Neural cell (in vitro differentiated cells): ENCODE results near the gene MPPED1. TPM values are rescaled to one million over a fixed set of nuclear protein-coding genes. Genes with fewer than 3 reads are reported as not detected.
A peak's percentile ranks its signal among the peaks of the same experiment; 100 is the strongest.

Experiments
- H2AFZ ChIP-seq: fragments of 200-600, 300-800 bp; sonication (generic), shearing (Covaris generic); 2 replicates; pipeline ENCODE4 v1.6.0; 2014; ENCODE audit warnings: low read depth, mild to moderate bottlenecking, antibody characterized with exemption, low read length, moderate library complexity
- H3F3A ChIP-seq: fragments of 200-600 bp; shearing (Covaris generic); 2 replicates; pipeline ENCODE4 v1.6.1; 2016; ENCODE audit warnings: mild to moderate bottlenecking, moderate library complexity, mixed read lengths, antibody characterized with exemption, low read length; ENCODE audit not compliant: insufficient read depth, poor library complexity, severe bottlenecking
- H3K27ac ChIP-seq: fragments of 200-600, 300-800 bp; sonication (generic), shearing (Covaris generic); 2 replicates; pipeline ENCODE4 v1.5.1; 2014; ENCODE audit warnings: mild to moderate bottlenecking, low read length, moderate library complexity
- H3K27me3 ChIP-seq: fragments of 300-800, 200-600 bp; sonication (generic), shearing (Covaris generic); 2 replicates; pipeline ENCODE4 v1.6.0; 2014; ENCODE audit warnings: mild to moderate bottlenecking, low read depth, low read length, moderate library complexity; ENCODE audit not compliant: insufficient read depth
- H3K36me3 ChIP-seq: fragments of 300-800, 200-600 bp; sonication (generic), shearing (Covaris generic); 2 replicates; pipeline ENCODE4 v1.5.1; 2014; ENCODE audit warnings: mild to moderate bottlenecking, antibody characterized with exemption, low read length, moderate library complexity; ENCODE audit not compliant: insufficient read depth
- H3K4me2 ChIP-seq: fragments of 300-800, 200-600 bp; sonication (generic), shearing (Covaris generic); 2 replicates; pipeline ENCODE4 v1.6.0; 2014; ENCODE audit warnings: mild to moderate bottlenecking, low read length
- H3K4me3 ChIP-seq: fragments of 300-800, 200-600 bp; sonication (generic), shearing (Covaris generic); 2 replicates; pipeline ENCODE4 v1.5.1; 2014; ENCODE audit warnings: mild to moderate bottlenecking, low read length, moderate library complexity
- H3K79me2 ChIP-seq: fragments of 200-600 bp; shearing (Covaris generic); replicated peaks from 2 replicates; pipeline ENCODE4 v1.6.0; 2014; ENCODE audit warnings: mild to moderate bottlenecking, low read length, moderate library complexity; ENCODE audit not compliant: insufficient read depth
- H3K9ac ChIP-seq: fragments of 300-800, 200-600 bp; sonication (generic), shearing (Covaris generic); 2 replicates; pipeline ENCODE4 v1.6.1; 2016; ENCODE audit warnings: mild to moderate bottlenecking, low read length, mixed read lengths
- H3K9me2 ChIP-seq: fragments of 200-600 bp; shearing (Covaris generic); 2 replicates; pipeline ENCODE4 v1.6.1; 2016; ENCODE audit warnings: mild to moderate bottlenecking, low read length, mixed read lengths; ENCODE audit not compliant: insufficient read depth
- H3K9me3 ChIP-seq: fragments of 200-600, 300-800 bp; sonication (generic), shearing (Covaris generic); 2 replicates; pipeline ENCODE4 v1.6.1; 2016; ENCODE audit warnings: mild to moderate bottlenecking, mixed run types, low read length, moderate library complexity, mixed read lengths
- H4K20me1 ChIP-seq: fragments of 200-600 bp; shearing (Covaris generic); 2 replicates; pipeline ENCODE4 v1.6.1; 2016; ENCODE audit warnings: mild to moderate bottlenecking, mixed run types; ENCODE audit not compliant: insufficient read depth
- EP300 ChIP-seq: fragments of 450-650 bp; conservative IDR thresholded peaks from 2 replicates; pipeline ENCODE4 v1.6.1; 2014; ENCODE audit warnings: antibody characterized with exemption, mild to moderate bottlenecking, moderate library complexity; ENCODE audit not compliant: poor library complexity, severe bottlenecking
- EZH2 ChIP-seq: fragments of 200-600, 300-800 bp; shearing (Covaris generic), sonication (generic); IDR thresholded peaks from 2 replicates; pipeline ENCODE4 v1.6.1; 2014; ENCODE audit warnings: antibody characterized with exemption, low read length, borderline replicate concordance, mild to moderate bottlenecking; ENCODE audit not compliant: insufficient read depth, poor library complexity, severe bottlenecking
- MXI1 ChIP-seq: fragments of 450-650 bp; conservative IDR thresholded peaks from 2 replicates; pipeline ENCODE4 v1.6.1; 2014; ENCODE audit warnings: antibody characterized with exemption, mild to moderate bottlenecking; ENCODE audit not compliant: poor library complexity, severe bottlenecking
- POLR2AphosphoS5 ChIP-seq: IDR thresholded peaks from 2 replicates; pipeline ENCODE4 v1.6.1; 2012
- RAD21 ChIP-seq: fragments of 450-650 bp; conservative IDR thresholded peaks from 2 replicates; pipeline ENCODE4 v1.6.1; 2014; ENCODE audit warnings: antibody characterized with exemption, mild to moderate bottlenecking, moderate library complexity
- SMC3 ChIP-seq: fragments of 450-650 bp; conservative IDR thresholded peaks from 2 replicates; pipeline ENCODE4 v1.6.1; 2014; ENCODE audit warnings: antibody characterized with exemption, mild to moderate bottlenecking, moderate library complexity; ENCODE audit not compliant: poor library complexity
- TAF1 ChIP-seq: IDR thresholded peaks from 2 replicates; pipeline ENCODE4 v1.6.1; 2012; ENCODE audit warnings: low read depth
- polyA minus RNA-seq: library from RNA; depleted of rRNA, polyadenylated mRNA; stranded (reverse); fragments of >200 nt; gene quantifications from 2 replicates; pipeline ENCODE4 v1.2.3, GENCODE V29; 2014
- polyA plus RNA-seq: library from polyadenylated mRNA; depleted of rRNA; stranded (reverse); fragments of >200 nt; gene quantifications from 2 replicates; pipeline ENCODE4 v1.2.3, GENCODE V29; 2014
- TF ChIP-seq, protein P1 (sequence below): fragments of 450-650 bp; IDR thresholded peaks from 2 replicates; pipeline ENCODE4 v1.5.1; 2014; ENCODE audit warnings: antibody characterized with exemption, mild to moderate bottlenecking, moderate library complexity; ENCODE audit not compliant: poor library complexity, severe bottlenecking
- TF ChIP-seq, protein P2 (sequence below): IDR thresholded peaks from 2 replicates; pipeline ENCODE4 v1.6.1; 2012; ENCODE audit warnings: borderline replicate concordance

MPPED1 gene, protein sequence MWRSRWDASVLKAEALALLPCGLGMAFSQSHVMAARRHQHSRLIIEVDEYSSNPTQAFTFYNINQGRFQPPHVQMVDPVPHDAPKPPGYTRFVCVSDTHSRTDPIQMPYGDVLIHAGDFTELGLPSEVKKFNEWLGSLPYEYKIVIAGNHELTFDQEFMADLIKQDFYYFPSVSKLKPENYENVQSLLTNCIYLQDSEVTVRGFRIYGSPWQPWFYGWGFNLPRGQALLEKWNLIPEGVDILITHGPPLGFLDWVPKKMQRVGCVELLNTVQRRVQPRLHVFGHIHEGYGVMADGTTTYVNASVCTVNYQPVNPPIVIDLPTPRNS
- polyA plus RNA-seq = 24.1 and 33.4 TPM in 2 replicates
- 24.0 and 26.1 TPM in 2 replicates for polyA minus RNA-seq

DNA sequence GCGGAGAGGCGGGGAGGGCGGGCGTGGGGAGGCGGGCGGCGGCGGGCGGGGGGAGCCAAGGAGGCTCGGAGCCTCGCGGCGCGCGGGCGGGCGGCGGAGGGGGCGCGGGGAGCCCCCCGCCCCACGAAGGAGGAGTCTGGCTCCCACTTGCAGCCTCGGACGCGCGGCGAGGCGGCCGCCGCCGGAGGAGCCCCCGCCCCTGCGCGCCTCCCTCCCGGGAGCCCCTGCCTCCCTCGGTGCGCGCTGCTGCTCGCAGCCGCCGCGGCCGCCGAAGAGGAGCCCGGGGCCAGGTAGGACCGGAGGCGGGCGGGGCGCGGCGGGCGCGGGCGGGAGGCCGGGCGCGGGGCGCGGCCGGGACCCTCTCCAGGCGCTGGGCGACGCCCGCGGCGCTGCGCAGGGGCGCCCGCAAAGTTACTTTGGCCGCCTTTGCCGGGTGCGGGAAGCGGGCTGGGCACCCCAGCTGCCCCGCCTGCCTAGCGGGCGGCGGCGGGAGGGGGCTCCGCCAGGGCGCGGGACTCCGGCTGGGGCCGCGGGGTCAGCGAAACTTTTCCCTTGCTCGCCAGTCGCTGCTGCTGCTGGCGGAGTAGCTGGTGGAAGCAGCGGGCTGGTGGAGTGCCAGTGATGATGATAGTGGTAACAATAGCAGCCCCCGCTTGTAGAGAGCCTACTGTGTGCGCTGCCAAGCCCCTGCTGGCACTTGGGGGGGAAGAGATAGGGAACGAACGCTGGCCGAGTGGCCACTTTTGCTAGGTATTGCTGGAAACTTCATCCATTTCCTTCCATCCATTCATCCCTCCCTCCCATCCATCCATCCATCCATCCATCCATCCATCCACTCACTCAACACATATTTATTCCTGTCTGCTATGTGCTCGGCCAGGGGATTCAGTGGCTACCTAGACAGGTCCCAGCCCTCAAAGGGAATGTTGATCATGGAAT, at the start of gene MPPED1:
Gene MPPED1 (plus strand): TSS at position 146 of the 939 bp plus-strand sequence. CDS start 12,972 bp downstream, outside the sequence.
- H3K27me3 ChIP-seq = no peaks in the 10 kb centered on the region

DNA sequence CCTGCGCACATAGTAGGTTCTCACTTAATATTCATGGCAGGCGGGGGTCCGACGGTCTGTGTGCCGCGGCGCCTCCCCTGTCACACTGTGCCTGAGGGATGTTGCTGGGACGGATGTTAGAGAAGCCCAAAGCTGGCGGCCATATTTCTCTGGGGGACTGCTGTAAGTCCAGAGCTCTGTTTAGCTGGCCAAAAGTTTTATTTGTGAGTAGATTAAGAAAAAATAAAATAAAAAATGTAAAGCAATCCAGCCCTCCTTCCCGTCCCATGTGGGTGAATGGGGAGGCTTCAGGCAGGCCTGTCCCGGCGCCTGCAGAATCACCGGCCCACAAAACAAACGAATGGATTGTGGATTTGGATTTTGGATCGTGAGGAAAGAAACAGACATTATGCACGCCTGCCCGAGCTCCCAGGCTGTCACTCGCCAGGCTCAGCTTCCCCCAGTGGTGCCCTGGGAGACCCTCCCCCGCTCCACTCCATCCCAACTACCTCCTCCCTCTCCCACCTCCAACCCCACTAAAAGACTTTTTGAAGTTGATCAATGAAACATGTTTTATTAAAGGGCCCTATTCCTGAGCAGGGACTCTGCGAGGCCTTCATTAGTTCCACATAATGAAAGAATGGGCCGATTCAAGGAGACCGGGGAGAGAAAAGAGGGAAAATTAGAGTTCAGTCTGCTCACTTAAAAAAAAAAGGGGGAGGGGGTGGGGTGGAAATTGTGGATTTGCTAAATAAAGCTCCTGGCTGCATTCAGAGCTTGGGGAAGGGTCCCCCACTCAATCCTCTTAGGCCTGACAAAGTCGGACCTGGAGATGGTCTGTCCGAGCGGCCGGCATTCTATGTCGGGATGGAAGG, 48.3 kb upstream of the MPPED1 start:
- Histone ChIP-seq H4K20me1 (no peaks in the 10 kb centered on the region), H3K4me2 (no peak overlapping the region), H3F3A (no peaks in the 10 kb centered on the region), H3K9ac (no peak overlapping the region), H3K36me3 (no peaks in the 10 kb centered on the region), H3K9me3 (no peaks in the 10 kb centered on the region), H3K4me3 (no peak overlapping the region), H2AFZ (no peak overlapping the region), H3K27ac (no peak overlapping the region), H3K79me2 (no peaks in the 10 kb centered on the region), H3K27me3 (no peaks in the 10 kb centered on the region), H3K9me2 (no peaks in the 10 kb centered on the region)
- TF ChIP-seq MXI1 (no peak), RAD21 (no peak), POLR2AphosphoS5 (no peak), SMC3 (no peak), EP300 (no peak), EZH2 (no peak), TAF1 (no peak)
- TF ChIP-seq, protein P1, sequence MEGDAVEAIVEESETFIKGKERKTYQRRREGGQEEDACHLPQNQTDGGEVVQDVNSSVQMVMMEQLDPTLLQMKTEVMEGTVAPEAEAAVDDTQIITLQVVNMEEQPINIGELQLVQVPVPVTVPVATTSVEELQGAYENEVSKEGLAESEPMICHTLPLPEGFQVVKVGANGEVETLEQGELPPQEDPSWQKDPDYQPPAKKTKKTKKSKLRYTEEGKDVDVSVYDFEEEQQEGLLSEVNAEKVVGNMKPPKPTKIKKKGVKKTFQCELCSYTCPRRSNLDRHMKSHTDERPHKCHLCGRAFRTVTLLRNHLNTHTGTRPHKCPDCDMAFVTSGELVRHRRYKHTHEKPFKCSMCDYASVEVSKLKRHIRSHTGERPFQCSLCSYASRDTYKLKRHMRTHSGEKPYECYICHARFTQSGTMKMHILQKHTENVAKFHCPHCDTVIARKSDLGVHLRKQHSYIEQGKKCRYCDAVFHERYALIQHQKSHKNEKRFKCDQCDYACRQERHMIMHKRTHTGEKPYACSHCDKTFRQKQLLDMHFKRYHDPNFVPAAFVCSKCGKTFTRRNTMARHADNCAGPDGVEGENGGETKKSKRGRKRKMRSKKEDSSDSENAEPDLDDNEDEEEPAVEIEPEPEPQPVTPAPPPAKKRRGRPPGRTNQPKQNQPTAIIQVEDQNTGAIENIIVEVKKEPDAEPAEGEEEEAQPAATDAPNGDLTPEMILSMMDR = no peak
- TF ChIP-seq, protein P2, sequence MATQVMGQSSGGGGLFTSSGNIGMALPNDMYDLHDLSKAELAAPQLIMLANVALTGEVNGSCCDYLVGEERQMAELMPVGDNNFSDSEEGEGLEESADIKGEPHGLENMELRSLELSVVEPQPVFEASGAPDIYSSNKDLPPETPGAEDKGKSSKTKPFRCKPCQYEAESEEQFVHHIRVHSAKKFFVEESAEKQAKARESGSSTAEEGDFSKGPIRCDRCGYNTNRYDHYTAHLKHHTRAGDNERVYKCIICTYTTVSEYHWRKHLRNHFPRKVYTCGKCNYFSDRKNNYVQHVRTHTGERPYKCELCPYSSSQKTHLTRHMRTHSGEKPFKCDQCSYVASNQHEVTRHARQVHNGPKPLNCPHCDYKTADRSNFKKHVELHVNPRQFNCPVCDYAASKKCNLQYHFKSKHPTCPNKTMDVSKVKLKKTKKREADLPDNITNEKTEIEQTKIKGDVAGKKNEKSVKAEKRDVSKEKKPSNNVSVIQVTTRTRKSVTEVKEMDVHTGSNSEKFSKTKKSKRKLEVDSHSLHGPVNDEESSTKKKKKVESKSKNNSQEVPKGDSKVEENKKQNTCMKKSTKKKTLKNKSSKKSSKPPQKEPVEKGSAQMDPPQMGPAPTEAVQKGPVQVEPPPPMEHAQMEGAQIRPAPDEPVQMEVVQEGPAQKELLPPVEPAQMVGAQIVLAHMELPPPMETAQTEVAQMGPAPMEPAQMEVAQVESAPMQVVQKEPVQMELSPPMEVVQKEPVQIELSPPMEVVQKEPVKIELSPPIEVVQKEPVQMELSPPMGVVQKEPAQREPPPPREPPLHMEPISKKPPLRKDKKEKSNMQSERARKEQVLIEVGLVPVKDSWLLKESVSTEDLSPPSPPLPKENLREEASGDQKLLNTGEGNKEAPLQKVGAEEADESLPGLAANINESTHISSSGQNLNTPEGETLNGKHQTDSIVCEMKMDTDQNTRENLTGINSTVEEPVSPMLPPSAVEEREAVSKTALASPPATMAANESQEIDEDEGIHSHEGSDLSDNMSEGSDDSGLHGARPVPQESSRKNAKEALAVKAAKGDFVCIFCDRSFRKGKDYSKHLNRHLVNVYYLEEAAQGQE = no peak

More for the DNA sequence above, at the start of gene MPPED1:
- Histone ChIP-seq H3K9me3 (no peaks in the 10 kb centered on the region), H3K4me3 (peak within 1 kb of the TSS; percentile 69), H2AFZ (no peak within 1 kb of the TSS), H3F3A (no peaks in the 10 kb centered on the region), H3K79me2 (no peaks in the 10 kb centered on the region), H4K20me1 (no peaks in the 10 kb centered on the region), H3K4me2 (peak within 1 kb of the TSS; percentile 45), H3K27ac (no peak within 1 kb of the TSS), H3K9me2 (no peaks in the 10 kb centered on the region), H3K36me3 (no peaks in the 10 kb centered on the region), H3K9ac (peak within 1 kb of the TSS; percentile 48)
- TF ChIP-seq, protein P1 = no peak
- TF ChIP-seq RAD21 (no peak), MXI1 (no peak), EP300 (no peak)
